K562 (cell line): ENCODE data around the gene RPS10. TPM values are rescaled to one million over a fixed set of nuclear protein-coding genes. Genes with fewer than 3 reads are reported as not detected.
A peak's percentile ranks its signal among the peaks of the same experiment; 100 is the strongest.

ENCODE experiments used
- CHD4 ChIP-seq: fragments of 200-600 bp; sonication (generic); IDR thresholded peaks from 3 replicates; pipeline ENCODE4 v1.6.1; 2012; ENCODE audit warnings: low read depth, mild to moderate bottlenecking, mixed read lengths, low read length, inconsistent platforms; ENCODE audit not compliant: insufficient read depth, insufficient replicate concordance, poor library complexity, severe bottlenecking
- CSDE1 ChIP-seq, 2 experiments: fragments of 450-650 bp; IDR thresholded peaks; 2 replicates each; pipeline ENCODE4 v1.6.1; 2016; ENCODE audit warnings: mild to moderate bottlenecking in 1 of 2
- CUX1 ChIP-seq: fragments of 200-800 bp; sonication (Bioruptor generic); IDR thresholded peaks from 2 replicates; pipeline ENCODE4 v1.6.1; 2016; ENCODE audit warnings: missing genetic modification characterization, missing compliant biosample characterization
- E2F8 ChIP-seq: fragments of 450-650 bp; IDR thresholded peaks from 2 replicates; pipeline ENCODE4 v1.7.1; 2018; ENCODE audit warnings: mild to moderate bottlenecking, low read depth; ENCODE audit not compliant: partially characterized antibody
- EHMT2 ChIP-seq: fragments of 450-650 bp; IDR thresholded peaks from 2 replicates; pipeline ENCODE4 v1.6.1; 2018; ENCODE audit warnings: antibody characterized with exemption
- ETS1 ChIP-seq: conservative IDR thresholded peaks from 2 replicates; pipeline ENCODE4 v1.6.1; 2011; ENCODE audit warnings: low read depth, mild to moderate bottlenecking, low read length; ENCODE audit not compliant: control insufficient read depth
- ETV6 ChIP-seq, 3 experiments: fragments of 150-350 bp in 1 of 3; sonication (generic) in 1 of 3; formaldehyde crosslinking in 1 of 3; IDR thresholded peaks; 2 replicates each; pipeline versions ENCODE4 v1.6.1 to v1.8.0; 2014 to 2022; ENCODE audit warnings: borderline replicate concordance in 2 of 3, low read depth in 2 of 3, antibody characterized with exemption in 1 of 3, low read length in 1 of 3, mild to moderate bottlenecking in 1 of 3, missing genetic modification reagents in 1 of 3
- FUS ChIP-seq: fragments of 200-400 bp; formaldehyde crosslinking; optimal IDR thresholded peaks from 2 replicates; pipeline ENCODE3; 2017; ENCODE audit warnings: low read depth, low read length
- HDGF ChIP-seq: fragments of 450-650 bp; IDR thresholded peaks from 2 replicates; pipeline ENCODE4 v1.6.1; 2016
- HIVEP1 ChIP-seq: fragments of 250-450 bp; sonication (Bioruptor Pico); IDR thresholded peaks from 2 replicates; pipeline ENCODE4 v1.4.0; 2020; ENCODE audit warnings: mild to moderate bottlenecking
- MIER1 ChIP-seq: fragments of 450-650 bp; IDR thresholded peaks from 2 replicates; pipeline ENCODE4 v1.6.1; 2016; ENCODE audit warnings: antibody characterized with exemption, mild to moderate bottlenecking, low read depth
- RBFOX2 ChIP-seq: fragments of 200-400 bp; formaldehyde crosslinking; IDR thresholded peaks from 2 replicates; pipeline ENCODE4 v1.6.1; 2017; ENCODE audit warnings: low read depth, mild to moderate bottlenecking, low read length, moderate library complexity
- SRSF9 ChIP-seq: fragments of 200-400 bp; formaldehyde crosslinking; IDR thresholded peaks from 2 replicates; pipeline ENCODE4 v1.6.1; 2017; ENCODE audit warnings: low read depth, low read length, borderline replicate concordance
- ZNF140 ChIP-seq: fragments of 250-450 bp; sonication (Bioruptor Pico); IDR thresholded peaks from 2 replicates; pipeline ENCODE4 v1.8.0; 2021; ENCODE audit warnings: moderate library complexity, mild to moderate bottlenecking, inconsistent platforms
- ZNF174 ChIP-seq: fragments of 250-450 bp; sonication (Bioruptor Pico); IDR thresholded peaks from 2 replicates; pipeline ENCODE4 v1.4.0; 2020; ENCODE audit warnings: mild to moderate bottlenecking
- ZNF184 ChIP-seq: sonication (generic); formaldehyde crosslinking; IDR thresholded peaks from 2 replicates; pipeline ENCODE4 v1.5.0; 2020; ENCODE audit warnings: missing genetic modification reagents
- ZNF444 ChIP-seq: fragments of 250-450 bp; sonication (Bioruptor Pico); IDR thresholded peaks from 2 replicates; pipeline ENCODE4 v1.4.0; 2020; ENCODE audit warnings: mild to moderate bottlenecking, moderate library complexity
- polyA plus RNA-seq, 8 experiments: library from polyadenylated mRNA; depleted of rRNA in 4 of 8; stranded (reverse) in 5 of 8; unstranded in 3 of 8; fragments of >200 nt; fragmentation: Nextera tagmentation in 2 of 8; fragmentation: Illumina TruSeq in 1 of 8; extraction: Ambion mirVana in 2 of 8; extraction: Trizol in 1 of 8; gene quantifications; 2 replicates each; pipeline versions ENCODE4 v1.2.1 to v1.2.3, GENCODE V29; 2011 to 2014; ENCODE audit warnings: inconsistent platforms in 1 of 8, missing spikeins in 1 of 8
- total RNA-seq, 7 experiments: library from RNA; depleted of rRNA in 6 of 7; stranded (reverse); fragments of >200 nt in 6 of 7; fragmentation: Illumina TruSeq in 2 of 7; extraction: Trizol in 2 of 7; gene quantifications; 2 replicates each; pipeline versions ENCODE4 v1.2.1 to v1.2.3, GENCODE V29; 2011 to 2021; ENCODE audit warnings: low replicate concordance in 1 of 7

Gene RPS10
- total and polyA plus RNA-seq, 9 of the 15 experiments (the other 6 are each of a cell fraction or from before 2014, with no cell fraction given), result 2,680 to 5,251 (median 3,876) TPM

GRCh38 chr6:34392497-34393190, 33.2 kb downstream of the RPS10 start, which contains the start of gene NUDT3 (continued):
- TF ChIP-seq CUX1 (CRISPR knock-in tag) (no peak), ZNF444 (CRISPR knock-in tag) (no peak), ZNF174 (CRISPR knock-in tag) (no peak), HDGF (0 out of 2 replicates have a peak, but pooled peaks have one; percentile 27), SRSF9 (no peak), RBFOX2 (peak; percentile 92), MIER1 (no peak), EHMT2 (0 out of 2 replicates have a peak, but pooled peaks have one; percentile 12), ETS1 (no peak; the same call in 1 of the 2 replicates), CSDE1 (IDR thresholded peaks at IDR 0.05) (no peak), E2F8 (no peak), ZNF140 (no peak), ETV6 (IDR thresholded peaks at IDR 0.05; ENCODE audit: borderline replicate concordance in 1 of 2, low read depth in 2 of 2, low read length in 1 of 2) (no peak; a peak in 1 of 4 replicates), ETV6 (CRISPR knock-in tag; IDR thresholded peaks at IDR 0.05; ENCODE audit: borderline replicate concordance) (0 out of 2 replicates have a peak, but pooled peaks have one; percentile 57), FUS (no peak), HIVEP1 (CRISPR knock-in tag) (no peak), CHD4 (no peak), ZNF184 (no peak)
